Measurements from ENCODE around the gene MRM2.

MRM2 gene

DNA sequence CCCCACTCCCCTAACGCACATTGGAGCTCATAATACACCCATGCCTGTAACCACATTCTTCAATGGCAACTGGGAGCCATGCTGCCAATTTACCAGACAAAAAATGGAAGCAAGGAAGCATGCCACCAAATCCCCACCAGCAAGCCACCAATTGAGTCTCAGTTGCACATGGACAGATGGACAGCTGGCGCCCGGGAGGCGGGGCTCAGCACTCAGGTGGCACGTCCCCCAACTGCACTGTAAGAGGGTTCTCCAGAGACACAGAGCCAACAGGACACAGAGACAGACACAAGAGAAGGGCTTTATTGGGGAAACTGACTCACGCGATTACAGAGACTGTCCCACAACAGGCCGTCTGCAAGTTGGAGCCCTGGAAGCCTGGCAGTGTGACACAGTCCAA, 11.8 kb downstream of the MRM2 start:
- Histone ChIP-seq H3K9me3 (ENCODE audit: control insufficient read depth, insufficient read depth, low read depth, low read length) (no peaks in the 10 kb centered on the region), H3K4me3 (ENCODE audit: low read depth, low read length) (no peak overlapping the region), H3K4me1 (ENCODE audit: control insufficient read depth, insufficient read depth, low read length) (peaks cover 2% of the 10 kb centered on the region; the same call in 1 of the 2 replicates), H3K27ac (ENCODE audit: extremely low read depth, low read depth, low read length) (no peak overlapping the region), H3K36me3 (ENCODE audit: control insufficient read depth in 2 of 2, insufficient read depth in 1 of 2, low read length in 2 of 2) (peaks cover 14 to 63% of the 10 kb centered on the region in 2 experiments)
- ChIA-PET POLR2A (no interaction called here), CTCF (interaction anchor here (0.6 to 2.8 kb wide), 3 partner anchors 11 to 118 kb away, joined by 3 to 7 read pairs (median 3); partner anchors contain the start of genes MRM2 and NUDT1)
- TF ChIP-seq, protein P1, sequence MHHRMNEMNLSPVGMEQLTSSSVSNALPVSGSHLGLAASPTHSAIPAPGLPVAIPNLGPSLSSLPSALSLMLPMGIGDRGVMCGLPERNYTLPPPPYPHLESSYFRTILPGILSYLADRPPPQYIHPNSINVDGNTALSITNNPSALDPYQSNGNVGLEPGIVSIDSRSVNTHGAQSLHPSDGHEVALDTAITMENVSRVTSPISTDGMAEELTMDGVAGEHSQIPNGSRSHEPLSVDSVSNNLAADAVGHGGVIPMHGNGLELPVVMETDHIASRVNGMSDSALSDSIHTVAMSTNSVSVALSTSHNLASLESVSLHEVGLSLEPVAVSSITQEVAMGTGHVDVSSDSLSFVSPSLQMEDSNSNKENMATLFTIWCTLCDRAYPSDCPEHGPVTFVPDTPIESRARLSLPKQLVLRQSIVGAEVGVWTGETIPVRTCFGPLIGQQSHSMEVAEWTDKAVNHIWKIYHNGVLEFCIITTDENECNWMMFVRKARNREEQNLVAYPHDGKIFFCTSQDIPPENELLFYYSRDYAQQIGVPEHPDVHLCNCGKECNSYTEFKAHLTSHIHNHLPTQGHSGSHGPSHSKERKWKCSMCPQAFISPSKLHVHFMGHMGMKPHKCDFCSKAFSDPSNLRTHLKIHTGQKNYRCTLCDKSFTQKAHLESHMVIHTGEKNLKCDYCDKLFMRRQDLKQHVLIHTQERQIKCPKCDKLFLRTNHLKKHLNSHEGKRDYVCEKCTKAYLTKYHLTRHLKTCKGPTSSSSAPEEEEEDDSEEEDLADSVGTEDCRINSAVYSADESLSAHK (tag by site-specific recombination; IDR thresholded peaks at IDR 0.05) = no peak

DNA sequence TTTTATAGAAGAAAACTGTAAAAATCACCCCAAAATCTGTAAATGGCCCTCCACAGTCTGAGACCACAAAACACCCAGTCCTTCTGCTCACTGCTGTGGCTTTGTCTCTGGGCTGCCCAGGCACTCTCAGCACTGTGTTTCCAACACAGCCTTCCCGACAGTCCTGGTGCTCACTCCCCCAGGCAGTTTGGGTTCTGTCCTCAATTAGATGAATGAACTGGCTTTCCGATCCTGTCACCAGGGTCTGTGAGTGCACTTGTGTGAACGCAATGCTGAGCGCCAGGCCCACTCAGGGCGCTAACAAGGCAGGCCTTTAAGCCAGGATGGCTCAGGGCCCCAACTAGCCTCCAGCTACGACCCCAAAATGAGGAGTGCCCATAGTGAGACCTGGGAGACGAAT, 12.5 kb downstream of the MRM2 start:
- TF ChIP-seq ZFP41 (tag by site-specific recombination; IDR thresholded peaks at IDR 0.05; ENCODE audit: borderline replicate concordance) = no peak
- no peak for TF ChIP-seq ZNF112 (tag by site-specific recombination; IDR thresholded peaks at IDR 0.05)
- TF ChIP-seq ZNF514 (tag by site-specific recombination; IDR thresholded peaks at IDR 0.05) = no peak
- no peak for TF ChIP-seq GLI4 (tag by site-specific recombination; IDR thresholded peaks at IDR 0.05)
- no peak for TF ChIP-seq ZBTB1 (tag by site-specific recombination; IDR thresholded peaks at IDR 0.05)
- no peak for TF ChIP-seq ZNF76 (tag by site-specific recombination; IDR thresholded peaks at IDR 0.05; ENCODE audit: borderline replicate concordance, low read depth)
- TF ChIP-seq, protein P2, sequence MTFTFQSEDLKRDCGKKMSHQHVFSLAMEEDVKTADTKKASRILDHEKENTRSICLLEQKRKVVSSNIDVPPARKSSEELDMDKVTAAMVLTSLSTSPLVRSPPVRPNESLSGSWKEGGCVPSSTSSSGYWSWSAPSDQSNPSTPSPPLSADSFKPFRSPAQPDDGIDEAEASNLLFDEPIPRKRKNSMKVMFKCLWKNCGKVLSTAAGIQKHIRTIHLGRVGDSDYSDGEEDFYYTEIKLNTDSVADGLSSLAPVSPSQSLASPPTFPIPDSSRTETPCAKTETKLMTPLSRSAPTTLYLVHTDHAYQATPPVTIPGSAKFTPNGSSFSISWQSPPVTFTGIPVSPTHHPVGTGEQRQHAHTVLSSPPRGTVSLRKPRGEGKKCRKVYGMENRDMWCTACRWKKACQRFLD (tag by site-specific recombination; IDR thresholded peaks at IDR 0.05) = no peak
- TF ChIP-seq, protein P3, sequence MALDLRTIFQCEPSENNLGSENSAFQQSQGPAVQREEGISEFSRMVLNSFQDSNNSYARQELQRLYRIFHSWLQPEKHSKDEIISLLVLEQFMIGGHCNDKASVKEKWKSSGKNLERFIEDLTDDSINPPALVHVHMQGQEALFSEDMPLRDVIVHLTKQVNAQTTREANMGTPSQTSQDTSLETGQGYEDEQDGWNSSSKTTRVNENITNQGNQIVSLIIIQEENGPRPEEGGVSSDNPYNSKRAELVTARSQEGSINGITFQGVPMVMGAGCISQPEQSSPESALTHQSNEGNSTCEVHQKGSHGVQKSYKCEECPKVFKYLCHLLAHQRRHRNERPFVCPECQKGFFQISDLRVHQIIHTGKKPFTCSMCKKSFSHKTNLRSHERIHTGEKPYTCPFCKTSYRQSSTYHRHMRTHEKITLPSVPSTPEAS (tag by site-specific recombination; IDR thresholded peaks at IDR 0.05) = no peak
- TF ChIP-seq, protein P4, sequence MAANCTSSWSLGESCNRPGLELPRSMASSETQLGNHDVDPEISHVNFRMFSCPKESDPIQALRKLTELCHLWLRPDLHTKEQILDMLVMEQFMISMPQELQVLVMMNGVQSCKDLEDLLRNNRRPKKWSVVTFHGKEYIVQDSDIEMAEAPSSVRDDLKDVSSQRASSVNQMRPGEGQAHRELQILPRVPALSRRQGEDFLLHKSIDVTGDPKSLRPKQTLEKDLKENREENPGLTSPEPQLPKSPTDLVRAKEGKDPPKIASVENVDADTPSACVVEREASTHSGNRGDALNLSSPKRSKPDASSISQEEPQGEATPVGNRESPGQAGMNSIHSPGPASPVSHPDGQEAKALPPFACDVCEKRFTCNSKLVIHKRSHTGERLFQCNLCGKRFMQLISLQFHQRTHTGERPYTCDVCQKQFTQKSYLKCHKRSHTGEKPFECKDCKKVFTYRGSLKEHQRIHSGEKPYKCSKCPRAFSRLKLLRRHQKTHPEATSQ (tag by site-specific recombination; IDR thresholded peaks at IDR 0.05) = no peak
- POLR2A ChIA-PET = no interaction called here
- Histone ChIP-seq H3K36me3 (ENCODE audit: control insufficient read depth in 2 of 2, insufficient read depth in 1 of 2, low read length in 2 of 2) (peaks cover 12 to 63% of the 10 kb centered on the region in 2 experiments), H3K27ac (ENCODE audit: extremely low read depth, low read depth, low read length) (no peak overlapping the region), H3K4me3 (ENCODE audit: low read depth, low read length) (no peak overlapping the region), H3K9me3 (ENCODE audit: control insufficient read depth, insufficient read depth, low read depth, low read length) (no peaks in the 10 kb centered on the region), H3K4me1 (ENCODE audit: control insufficient read depth, insufficient read depth, low read length) (peaks cover 2% of the 10 kb centered on the region; the same call in 1 of the 2 replicates)
- CTCF ChIA-PET = no interaction called here

DNA sequence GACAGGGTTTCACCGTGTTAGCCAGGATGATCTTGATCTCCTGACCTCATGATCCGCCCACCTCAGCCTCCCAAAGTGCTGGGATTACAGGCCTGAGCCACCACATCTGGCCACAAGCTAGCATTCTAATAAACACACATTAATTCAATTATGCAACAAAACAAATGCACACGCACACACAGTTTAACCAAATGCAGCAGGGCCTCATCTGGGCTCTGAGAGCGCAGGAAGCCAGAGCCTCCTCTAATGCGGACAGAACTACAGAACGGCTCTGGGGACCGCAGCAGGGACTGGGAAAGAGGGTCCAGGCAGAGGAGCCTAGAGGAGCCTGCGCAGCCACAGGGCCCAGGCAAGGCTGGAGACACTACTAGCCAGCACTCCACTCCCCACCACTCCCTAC, 13.1 kb downstream of the MRM2 start:
- peaks cover 7 to 65% of the 10 kb centered on the region in 2 experiments for H3K36me3 ChIP-seq (ENCODE audit: control insufficient read depth in 2 of 2, insufficient read depth in 1 of 2, low read length in 2 of 2)
- no peak overlapping the region for H3K27ac ChIP-seq (ENCODE audit: extremely low read depth, low read depth, low read length)
- no peaks in the 10 kb centered on the region for H3K9me3 ChIP-seq (ENCODE audit: control insufficient read depth, insufficient read depth, low read depth, low read length)
- POLR2A ChIA-PET = no interaction called here
- TF ChIP-seq ZNF155 (tag by site-specific recombination; IDR thresholded peaks at IDR 0.05) (no peak), ZNF747 (tag by site-specific recombination; IDR thresholded peaks at IDR 0.05) (no peak), ZNF114 (tag by site-specific recombination; IDR thresholded peaks at IDR 0.05) (no peak), ZNF223 (tag by site-specific recombination; IDR thresholded peaks at IDR 0.05) (no peak), ZNF76 (tag by site-specific recombination; IDR thresholded peaks at IDR 0.05; ENCODE audit: borderline replicate concordance, low read depth) (no peak), ZNF404 (tag by site-specific recombination; IDR thresholded peaks at IDR 0.05) (no peak), ZNF677 (tag by site-specific recombination; IDR thresholded peaks at IDR 0.05) (no peak), ZNF658 (tag by site-specific recombination; IDR thresholded peaks at IDR 0.05) (no peak), ZNF169 (tag by site-specific recombination; IDR thresholded peaks at IDR 0.05) (no peak)
- TF ChIP-seq, protein P5, sequence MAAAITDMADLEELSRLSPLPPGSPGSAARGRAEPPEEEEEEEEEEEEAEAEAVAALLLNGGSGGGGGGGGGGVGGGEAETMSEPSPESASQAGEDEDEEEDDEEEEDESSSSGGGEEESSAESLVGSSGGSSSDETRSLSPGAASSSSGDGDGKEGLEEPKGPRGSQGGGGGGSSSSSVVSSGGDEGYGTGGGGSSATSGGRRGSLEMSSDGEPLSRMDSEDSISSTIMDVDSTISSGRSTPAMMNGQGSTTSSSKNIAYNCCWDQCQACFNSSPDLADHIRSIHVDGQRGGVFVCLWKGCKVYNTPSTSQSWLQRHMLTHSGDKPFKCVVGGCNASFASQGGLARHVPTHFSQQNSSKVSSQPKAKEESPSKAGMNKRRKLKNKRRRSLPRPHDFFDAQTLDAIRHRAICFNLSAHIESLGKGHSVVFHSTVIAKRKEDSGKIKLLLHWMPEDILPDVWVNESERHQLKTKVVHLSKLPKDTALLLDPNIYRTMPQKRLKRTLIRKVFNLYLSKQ (tag by site-specific recombination; IDR thresholded peaks at IDR 0.05; ENCODE audit: borderline replicate concordance) = no peak
- TF ChIP-seq, protein P6, sequence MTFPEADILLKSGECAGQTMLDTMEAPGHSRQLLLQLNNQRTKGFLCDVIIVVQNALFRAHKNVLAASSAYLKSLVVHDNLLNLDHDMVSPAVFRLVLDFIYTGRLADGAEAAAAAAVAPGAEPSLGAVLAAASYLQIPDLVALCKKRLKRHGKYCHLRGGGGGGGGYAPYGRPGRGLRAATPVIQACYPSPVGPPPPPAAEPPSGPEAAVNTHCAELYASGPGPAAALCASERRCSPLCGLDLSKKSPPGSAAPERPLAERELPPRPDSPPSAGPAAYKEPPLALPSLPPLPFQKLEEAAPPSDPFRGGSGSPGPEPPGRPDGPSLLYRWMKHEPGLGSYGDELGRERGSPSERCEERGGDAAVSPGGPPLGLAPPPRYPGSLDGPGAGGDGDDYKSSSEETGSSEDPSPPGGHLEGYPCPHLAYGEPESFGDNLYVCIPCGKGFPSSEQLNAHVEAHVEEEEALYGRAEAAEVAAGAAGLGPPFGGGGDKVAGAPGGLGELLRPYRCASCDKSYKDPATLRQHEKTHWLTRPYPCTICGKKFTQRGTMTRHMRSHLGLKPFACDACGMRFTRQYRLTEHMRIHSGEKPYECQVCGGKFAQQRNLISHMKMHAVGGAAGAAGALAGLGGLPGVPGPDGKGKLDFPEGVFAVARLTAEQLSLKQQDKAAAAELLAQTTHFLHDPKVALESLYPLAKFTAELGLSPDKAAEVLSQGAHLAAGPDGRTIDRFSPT (tag by site-specific recombination; IDR thresholded peaks at IDR 0.05) = no peak
- CTCF ChIA-PET = no interaction called here
- H3K4me1 ChIP-seq (ENCODE audit: control insufficient read depth, insufficient read depth, low read length) = peaks cover 2% of the 10 kb centered on the region; the same call in 1 of the 2 replicates
- no peak overlapping the region for H3K4me3 ChIP-seq (ENCODE audit: low read depth, low read length)
